SU-DHL-6 (cell line): ENCODE data around the gene ASB15.

Experiments
- CTCF ChIP-seq: fragments of 200-600 bp; sonication (generic); IDR thresholded peaks from one replicate; pipeline ENCODE4 v1.5.1; 2017; ENCODE audit warnings: antibody characterized with exemption, mild to moderate bottlenecking, low read length, moderate library complexity; ENCODE audit not compliant: insufficient read depth, poor library complexity, severe bottlenecking
- EZH2phosphoT487 ChIP-seq: fragments of 200-600 bp; sonication (generic), shearing (Covaris generic); conservative IDR thresholded peaks from 2 replicates; pipeline ENCODE4 v1.6.1; 2018; ENCODE audit warnings: mild to moderate bottlenecking, antibody characterized with exemption, low read length, moderate library complexity, mixed read lengths

DNA sequence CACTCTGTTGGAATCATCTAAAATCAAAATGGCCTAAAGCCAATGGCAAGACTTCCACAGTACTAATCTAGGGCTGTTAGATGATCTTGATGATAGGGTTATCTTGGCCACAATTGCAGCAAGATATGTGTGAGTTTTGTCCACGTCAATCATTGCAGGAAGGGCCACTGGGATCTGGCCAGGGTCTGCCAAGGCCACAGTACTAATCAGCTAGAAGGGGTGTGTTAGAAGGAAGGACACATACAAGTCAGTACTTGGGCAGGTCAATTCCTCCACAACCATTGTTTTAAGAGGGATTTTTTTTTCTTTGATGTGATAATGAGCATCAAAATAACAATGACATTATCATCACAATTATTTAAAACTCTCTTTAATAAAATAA is 55.7 kb downstream of the ASB15 start:
- TF ChIP-seq CTCF (no peak), EZH2phosphoT487 (no peak)
